Gastrocnemius medialis (tissue), 4 donors: Measurements from ENCODE around the gene GLOD4.

Experiments used
- CTCF ChIP-seq, 5 experiments: fragments of 450-650 bp in 3 of 5; fragments of 200-600 bp in 2 of 5; sonication (generic) in 2 of 5; IDR thresholded peaks in 4 of 5; conservative IDR thresholded peaks in 1 of 5; 1 replicate in 4 of 5; 2 replicates in 1 of 5; pipeline ENCODE4 v1.5.1; 2016 to 2019; ENCODE audit warnings: antibody characterized with exemption in 5 of 5, mild to moderate bottlenecking in 3 of 5, moderate library complexity in 3 of 5
- POLR2A ChIP-seq, 2 donors: fragments of 450-650 bp; IDR thresholded peaks; one replicate each; pipeline ENCODE4 v1.6.1; 2017; ENCODE audit warnings: antibody characterized with exemption in 2 of 2, mild to moderate bottlenecking in 2 of 2, moderate library complexity in 2 of 2

- TF ChIP-seq POLR2A (IDR thresholded peaks at IDR 0.05) (no peak), CTCF (IDR thresholded peaks at IDR 0.05 in 4 of 5, conservative IDR thresholded peaks at IDR 0.05 in 1 of 5) (no peak)
Observed at GRCh38 chr17:795276-795675, 13.2 kb upstream of the GLOD4 start.
